H1 (cell line): Measurements from ENCODE around the gene CEP85. TPM values are rescaled to one million over a fixed set of nuclear protein-coding genes. Genes with fewer than 3 reads are reported as not detected.
A peak's percentile ranks its signal among the peaks of the same experiment; 100 is the strongest.

Source experiments
- CTCF ChIA-PET: fragments of 300-600 bp; sonication (Branson Sonifier 250); formaldehyde crosslinking; loops from one replicate; lab custom pipeline; 2021; ENCODE audit not compliant: partially characterized antibody; lab: Charles Lee
- POLR2A ChIA-PET: fragments of 300-600 bp; sonication (Branson Sonifier 250); formaldehyde crosslinking; loops from one replicate; lab custom pipeline; 2021; ENCODE audit warnings: inconsistent platforms; ENCODE audit not compliant: partially characterized antibody; lab: Charles Lee
- DNase-seq, 2 experiments: peaks; one replicate each; pipeline versions ENCODE4 v3.0.0 to v3.0.0-alpha.2; 2010 to 2022; ENCODE audit warnings: low spot score in 2 of 2, low read depth in 1 of 2, mixed read lengths in 1 of 2
- FAIRE-seq: peaks from 2 replicates; lab custom pipeline; 2011; peaks lifted over from hg19 to GRCh38; lab: Jason Lieb, UNC
- H2AFZ ChIP-seq: 2 replicates; pipeline ENCODE4 v1.8.1; 2012; ENCODE audit warnings: low read length, inconsistent platforms
- H2AK5ac ChIP-seq: 2 replicates; pipeline ENCODE4 v1.6.1; 2013; ENCODE audit warnings: low read depth, low read length
- H2BK120ac ChIP-seq: replicated peaks from 2 replicates; pipeline ENCODE3; 2013; ENCODE audit warnings: low read depth, low read length, inconsistent platforms
- H2BK12ac ChIP-seq: 2 replicates; pipeline ENCODE4 v1.6.1; 2013; ENCODE audit warnings: low read depth, low read length
- H2BK15ac ChIP-seq: 2 replicates; pipeline ENCODE4 v1.6.1; 2013; ENCODE audit warnings: low read length
- H2BK20ac ChIP-seq: 2 replicates; pipeline ENCODE4 v1.6.1; 2013; ENCODE audit warnings: low read length
- H2BK5ac ChIP-seq: 2 replicates; pipeline ENCODE4 v1.6.1; 2013; ENCODE audit warnings: low read depth, low read length
- H3K14ac ChIP-seq: 2 replicates; pipeline ENCODE4 v1.6.1; 2013; ENCODE audit warnings: inconsistent platforms; ENCODE audit not compliant: insufficient read length
- H3K18ac ChIP-seq: 2 replicates; pipeline ENCODE4 v1.6.1; 2013; ENCODE audit warnings: low read length; ENCODE audit errors: extremely low read depth
- H3K23ac ChIP-seq: 2 replicates; pipeline ENCODE4 v1.6.1; 2013; ENCODE audit warnings: inconsistent platforms; ENCODE audit not compliant: insufficient read length
- H3K23me2 ChIP-seq: 2 replicates; pipeline ENCODE4 v1.6.1; 2013; ENCODE audit warnings: low read depth, low read length
- H3K27ac ChIP-seq: 2 replicates; pipeline ENCODE4 v1.6.1; 2011; ENCODE audit warnings: low read depth, low read length, inconsistent platforms
- H3K27me3 ChIP-seq, 4 experiments: replicated peaks in 1 of 4; 1 replicate in 1 of 4; 2 replicates in 3 of 4; pipeline versions ENCODE4 v1.6.1 to v1.8.1; 2011 to 2013; ENCODE audit warnings: low read length in 3 of 4, mild to moderate bottlenecking in 3 of 4, inconsistent platforms in 2 of 4, mixed read lengths in 2 of 4, moderate library complexity in 1 of 4; ENCODE audit not compliant: control insufficient read depth in 3 of 4, insufficient read depth in 3 of 4; ENCODE audit errors: extremely low read depth in 1 of 4
- H3K36me3 ChIP-seq, 4 experiments: 2 replicates each; pipeline versions ENCODE4 v1.6.1 to v1.8.1; 2011 to 2013; ENCODE audit warnings: mild to moderate bottlenecking in 4 of 4, low read length in 3 of 4, moderate library complexity in 2 of 4, control low read depth in 1 of 4, inconsistent platforms in 1 of 4; ENCODE audit not compliant: insufficient read depth in 4 of 4, control insufficient read depth in 2 of 4
- H3K4ac ChIP-seq: replicated peaks from 2 replicates; pipeline ENCODE3; 2013; ENCODE audit warnings: low read length, low read depth, mixed read lengths, inconsistent platforms; ENCODE audit not compliant: insufficient read length
- H3K4me1 ChIP-seq, 4 experiments: replicated peaks in 1 of 4; 1 replicate in 1 of 4; 2 replicates in 3 of 4; pipeline versions ENCODE4 v1.6.1 to v1.8.1; 2011 to 2013; ENCODE audit warnings: low read length in 3 of 4, inconsistent platforms in 2 of 4, mixed read lengths in 1 of 4; ENCODE audit not compliant: insufficient read depth in 4 of 4, control insufficient read depth in 3 of 4
- H3K4me2 ChIP-seq, 2 experiments: 2 replicates each; pipeline versions ENCODE4 v1.6.1 to v1.8.1; 2011 to 2013; ENCODE audit warnings: low read depth in 2 of 2, low read length in 2 of 2, control low read depth in 1 of 2, inconsistent platforms in 1 of 2, mild to moderate bottlenecking in 1 of 2; ENCODE audit not compliant: insufficient read depth in 1 of 2
- H3K4me3 ChIP-seq, 4 experiments: fragments of 200-600, 300-600 bp in 1 of 4; sonication (generic), shearing (Covaris generic), sonication (Bioruptor Twin) in 1 of 4; 2 replicates each; pipeline versions ENCODE4 v1.5.1 to v1.8.1; 2011 to 2016; ENCODE audit warnings: low read length in 4 of 4, low read depth in 3 of 4, control low read depth in 2 of 4, inconsistent platforms in 2 of 4, mild to moderate bottlenecking in 2 of 4, mixed read lengths in 1 of 4, moderate library complexity in 1 of 4; ENCODE audit not compliant: insufficient read depth in 2 of 4; ENCODE audit errors: extremely low read depth in 1 of 4
- H3K56ac ChIP-seq: replicated peaks from 2 replicates; pipeline ENCODE3; 2013; ENCODE audit warnings: low read depth, mild to moderate bottlenecking, mixed read lengths, low read length, inconsistent platforms; ENCODE audit not compliant: insufficient read length
- H3K79me1 ChIP-seq: 2 replicates; pipeline ENCODE4 v1.6.1; 2013; ENCODE audit warnings: low read depth, low read length, control low read depth
- H3K79me2 ChIP-seq, 2 experiments: 2 replicates each; pipeline versions ENCODE4 v1.6.1 to v1.8.1; 2012 to 2013; ENCODE audit warnings: low read length in 2 of 2, mild to moderate bottlenecking in 2 of 2, inconsistent platforms in 1 of 2; ENCODE audit not compliant: insufficient read depth in 2 of 2, control insufficient read depth in 1 of 2
- H3K9ac ChIP-seq, 4 experiments: replicated peaks in 1 of 4; 1 replicate in 1 of 4; 2 replicates in 3 of 4; pipeline versions ENCODE4 v1.6.1 to v1.8.1; 2011 to 2013; ENCODE audit warnings: low read depth in 3 of 4, low read length in 3 of 4, control low read depth in 2 of 4, mild to moderate bottlenecking in 2 of 4, moderate library complexity in 2 of 4, inconsistent platforms in 1 of 4; ENCODE audit errors: extremely low read depth in 1 of 4
- H3K9me3 ChIP-seq, 2 experiments: 2 replicates each; pipeline versions ENCODE4 v1.6.1 to v1.8.1; 2012 to 2013; ENCODE audit warnings: mild to moderate bottlenecking in 2 of 2, moderate library complexity in 2 of 2, control low read depth in 1 of 2, inconsistent platforms in 1 of 2, low read depth in 1 of 2, low read length in 1 of 2, mixed read lengths in 1 of 2; ENCODE audit not compliant: insufficient read depth in 2 of 2
- H4K20me1 ChIP-seq, 2 experiments: replicated peaks in 1 of 2; 2 replicates each; pipeline versions ENCODE3 to v1.8.1; 2011 to 2013; ENCODE audit warnings: inconsistent platforms in 2 of 2, low read length in 2 of 2, mild to moderate bottlenecking in 1 of 2; ENCODE audit not compliant: insufficient read depth in 2 of 2, control insufficient read depth in 1 of 2
- H4K5ac ChIP-seq: 2 replicates; pipeline ENCODE4 v1.6.1; 2013; ENCODE audit warnings: low read length, low read depth, mixed read lengths, inconsistent platforms; ENCODE audit not compliant: insufficient read length
- H4K8ac ChIP-seq: 2 replicates; pipeline ENCODE4 v1.8.0; 2013; ENCODE audit warnings: mild to moderate bottlenecking, moderate library complexity, low read length, inconsistent platforms; ENCODE audit not compliant: insufficient read depth; ENCODE audit errors: extremely low read depth
- H4K91ac ChIP-seq: replicated peaks from 2 replicates; pipeline ENCODE3; 2013; ENCODE audit warnings: low read length, mixed read lengths, inconsistent platforms; ENCODE audit not compliant: insufficient read length
- CEBPB ChIP-seq: IDR thresholded peaks from 2 replicates; pipeline ENCODE4 v1.6.1; 2012; ENCODE audit warnings: low read depth, low read length
- E2F6 ChIP-seq: IDR thresholded peaks from 2 replicates; pipeline ENCODE4 v1.6.1; 2012; ENCODE audit warnings: inconsistent platforms
- EGR1 ChIP-seq: IDR thresholded peaks from 2 replicates; pipeline ENCODE4 v1.6.1; 2011; ENCODE audit warnings: low read depth, low read length, borderline replicate concordance
- WGBS, 2 experiments: shearing (Covaris generic) in 1 of 2; methylation state at CpG; one replicate each; pipeline versions ENCODE4 v1.1.6 to v1.1.7; 2013 to 2015; ENCODE audit warnings: low lambda C conversion rate in 2 of 2, mixed read lengths in 2 of 2, inconsistent platforms in 1 of 2, low coverage in 1 of 2, missing lambda C conversion rate in 1 of 2; ENCODE audit not compliant: insufficient replicate concordance in 2 of 2, insufficient coverage in 1 of 2, insufficient read length in 1 of 2; ENCODE audit errors: extremely low coverage in 1 of 2, missing lambda C conversion rate in 1 of 2; 5-methylcytosine and 5-hydroxymethylcytosine counted together
- polyA plus RNA-seq, 7 experiments: library from polyadenylated mRNA; depleted of rRNA in 3 of 7; stranded (reverse) in 5 of 7; unstranded in 2 of 7; fragments of >200 nt in 5 of 7; fragments of 200-250 nt in 2 of 7; gene quantifications; 1 replicate in 5 of 7; 2 replicates in 1 of 7; 4 replicates in 1 of 7; pipeline versions ENCODE4 v1.2.1 to v1.2.3, GENCODE V29; 2011 to 2013; ENCODE audit warnings: missing spikeins in 2 of 7, mixed read lengths in 2 of 7
- total RNA-seq: library from RNA; stranded (reverse); fragmentation: NEBNext Ultra II Directional; extraction: Animal tissue kit (Norgen Biotek cat#: 25700); gene quantifications from 2 replicates; pipeline ENCODE4 v1.2.1, GENCODE V29; 2021

The CEP85 gene
- total and polyA plus RNA-seq, 2 of the 8 experiments (the other 6 are each of a cell fraction or from before 2014, with no cell fraction given) = 40.4 to 43.7 TPM

GRCh38 chr1:26283871-26284596 lies 50.0 kb downstream of the CEP85 start:
- Histone ChIP-seq H3K9ac (no peak overlapping the region; a peak in 1 of 7 replicates), H3K4me1 (peaks cover 8 to 34% (median 22%) of the 10 kb centered on the region in 4 experiments), H2BK20ac (0 out of 2 replicates have a peak overlapping the region, but pooled peaks have one; percentile 32), H4K91ac (no peak overlapping the region), H2AK5ac (no peak overlapping the region), H3K14ac (no peak overlapping the region), H3K27me3 (no peaks in the 10 kb centered on the region), H4K20me1 (peaks cover 4 to 17% of the 10 kb centered on the region in 2 experiments), H2BK5ac (no peak overlapping the region), H4K8ac (no peak overlapping the region), H3K4ac (no peak overlapping the region), H3K4me2 (no peak overlapping the region), H3K27ac (no peak overlapping the region), H3K36me3 (peaks cover 0 to 4% (median 0%) of the 10 kb centered on the region in 4 experiments; a peak in 1 of 8 replicates), H3K4me3 (no peak overlapping the region), H3K9me3 (no peaks in the 10 kb centered on the region), H2BK15ac (0 out of 2 replicates have a peak overlapping the region, but pooled peaks have one; percentile 10), H3K23ac (no peak overlapping the region), H3K23me2 (peaks cover 9% of the 10 kb centered on the region; the same call in 1 of the 2 replicates), H2AFZ (no peak overlapping the region), H3K79me1 (no peaks in the 10 kb centered on the region), H2BK120ac (no peak overlapping the region), H4K5ac (no peak overlapping the region), H3K56ac (no peak overlapping the region), H3K18ac (no peak overlapping the region), H3K79me2 (peaks cover 0 to 5% of the 10 kb centered on the region in 2 experiments; a peak in 1 of 4 replicates), H2BK12ac (0 out of 2 replicates have a peak overlapping the region, but pooled peaks have one; percentile 28)
- CTCF ChIA-PET = interaction anchor here (0.6 to 39.7 kb wide), 25 partner anchors 8 to 257 kb away, joined by 3 to 1530 read pairs (median 10); partner anchors contain the start of genes CATSPER4, CD52, CNKSR1 and CRYBG2
- 91% methylated on average over 12 of the region's 12 CpGs; no CpG with 5 or more reads in 1 of the 2 experiments for WGBS, 2 experiments
- DNase-seq (no peak), FAIRE-seq (no peak)
- POLR2A ChIA-PET = interaction anchor here (0.7 to 3.2 kb wide), 10 partner anchors 17 to 188 kb away, joined by 3 to 27 read pairs (median 4); partner anchors contain the start of genes CD52, CRYBG2, HMGN2 and LIN28A
- TF ChIP-seq EGR1 (no peak), E2F6 (no peak), CEBPB (peak; percentile 84)
